Kidney (tissue), 14 donors: ENCODE results near the gene MPHOSPH8. TPM values are rescaled to one million over a fixed set of nuclear protein-coding genes. Genes with fewer than 3 reads are reported as not detected.

Experiments used
- DNase-seq, 5 donors: peaks; one replicate each; pipeline ENCODE4 v3.0.0-alpha.2; 2013 to 2020
- FAIRE-seq: peaks from 2 replicates; lab custom pipeline; 2012; peaks lifted over from hg19 to GRCh38; lab: Jason Lieb, UNC
- H3K27ac ChIP-seq, 2 donors: one replicate each; pipeline ENCODE4 v1.7.0; 2013; ENCODE audit warnings: low read depth in 2 of 2, low read length in 2 of 2, inconsistent platforms in 1 of 2
- H3K27me3 ChIP-seq: one replicate; pipeline ENCODE4 v1.7.1; 2013; ENCODE audit warnings: low read length, inconsistent platforms; ENCODE audit not compliant: control insufficient read depth, insufficient read depth
- H3K36me3 ChIP-seq, 3 donors: one replicate each; pipeline versions ENCODE4 v1.7.0 to v1.7.1; 2013; ENCODE audit warnings: low read length in 3 of 3, control low read depth in 1 of 3, inconsistent platforms in 1 of 3; ENCODE audit not compliant: insufficient read depth in 3 of 3, control insufficient read depth in 2 of 3
- H3K4me1 ChIP-seq, 3 donors: one replicate each; pipeline versions ENCODE4 v1.7.0 to v1.7.1; 2013; ENCODE audit warnings: low read length in 3 of 3, inconsistent platforms in 1 of 3, low read depth in 1 of 3; ENCODE audit not compliant: control insufficient read depth in 2 of 3, insufficient read depth in 2 of 3
- H3K4me3 ChIP-seq, 3 donors: one replicate each; pipeline versions ENCODE4 v1.7.0 to v1.8.1; 2013; ENCODE audit warnings: low read length in 3 of 3, control low read depth in 1 of 3, inconsistent platforms in 1 of 3
- H3K9ac ChIP-seq, 3 donors: one replicate each; pipeline versions ENCODE4 v1.7.0 to v1.7.1; 2013; ENCODE audit warnings: low read length in 3 of 3, control low read depth in 1 of 3, inconsistent platforms in 1 of 3
- H3K9me3 ChIP-seq, 3 donors: one replicate each; pipeline versions ENCODE4 v1.7.0 to v1.7.1; 2013; ENCODE audit warnings: low read length in 3 of 3, control low read depth in 1 of 3, inconsistent platforms in 1 of 3; ENCODE audit not compliant: control insufficient read depth in 2 of 3, insufficient read depth in 1 of 3
- CTCF ChIP-seq: IDR thresholded peaks from 3 replicates; pipeline ENCODE4 v1.5.1; 2012; ENCODE audit warnings: mild to moderate bottlenecking, moderate library complexity, borderline replicate concordance; ENCODE audit not compliant: insufficient read depth; ENCODE audit errors: extremely low read depth
- intact Hi-C: fragments of 100-400 bp; cut with DNase I; formaldehyde crosslinking; loops from one replicate; pipeline ENCODE4 v1.11.1; 2022
- polyA plus RNA-seq: library from polyadenylated mRNA; stranded (reverse); fragments of 350-450 nt; fragmentation: Illumina TruSeq; extraction: RNeasy Lipid Tissue Mini Kit (QIAGEN cat#74804); gene quantifications from one replicate; pipeline ENCODE4 v1.2.3, GENCODE V29; 2014; ENCODE audit warnings: low read depth, low replicate concordance; ENCODE audit not compliant: insufficient read depth
- total RNA-seq: library from RNA; stranded (reverse); fragmentation: NEBNext Ultra II Directional; extraction: Animal tissue kit (Norgen Biotek cat#: 25700); gene quantifications from one replicate; pipeline ENCODE4 v1.2.1, GENCODE V29; 2021
- donor health status: control.
- donor health status: control.
- donor health status: control.
- donor health status: control.
- donor health status: control.
- donor health status: DM: yes; HTN: yes; CAD: no.
- donor health status: Normal renal cell carcinoma (clear cell type).

The MPHOSPH8 gene
- total and polyA plus RNA-seq, 2 donors from 2014 or later = 23.1 to 35.6 TPM

GRCh38 chr13:19645000-19645399 lies 11.5 kb downstream of the MPHOSPH8 start:
- no peak overlapping the region for H3K4me3 ChIP-seq
- no peak for TF ChIP-seq CTCF
- FAIRE-seq (no peak), DNase-seq (no peak)
- H3K27me3 ChIP-seq = no peaks in the 10 kb centered on the region
- H3K4me1 ChIP-seq = no peaks in the 10 kb centered on the region
- intact Hi-C loops = no loop called here
- H3K9ac ChIP-seq = no peak overlapping the region
- H3K9me3 ChIP-seq = no peaks in the 10 kb centered on the region
- peaks cover 8 to 24% (median 10%) of the 10 kb centered on the region in 3 donors for H3K36me3 ChIP-seq
- H3K27ac ChIP-seq = no peak overlapping the region

DNA sequence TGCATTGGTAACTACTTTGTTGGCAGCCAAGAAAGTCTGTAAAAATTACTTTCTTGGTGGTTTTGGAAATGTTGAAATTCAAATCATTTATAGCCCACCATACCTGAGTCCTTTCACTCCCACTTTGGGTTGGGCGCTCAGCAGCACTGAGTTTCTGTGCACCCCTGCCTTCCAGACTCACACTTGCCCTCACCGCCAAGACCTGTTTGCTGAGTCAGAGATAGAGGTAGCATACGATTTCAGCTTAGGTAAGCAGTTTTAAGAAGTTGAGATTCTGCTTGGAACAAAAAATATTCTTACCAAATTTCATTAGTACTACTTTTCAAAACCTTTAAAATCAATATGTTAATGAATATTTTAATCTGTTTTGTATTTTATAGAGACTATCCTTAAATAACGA lies 12.6 kb downstream of the MPHOSPH8 start:
- FAIRE-seq = no peak
- peaks cover 8 to 33% (median 16%) of the 10 kb centered on the region in 3 donors for H3K36me3 ChIP-seq
- no peak for TF ChIP-seq CTCF
- H3K4me3 ChIP-seq = no peak overlapping the region
- H3K4me1 ChIP-seq = no peaks in the 10 kb centered on the region
- H3K9ac ChIP-seq = no peak overlapping the region
- no peak overlapping the region for H3K27ac ChIP-seq
- no peaks in the 10 kb centered on the region for H3K9me3 ChIP-seq
- no peak for DNase-seq
- intact Hi-C loops = no loop called here
- H3K27me3 ChIP-seq = no peaks in the 10 kb centered on the region

- Histone ChIP-seq H3K9me3 (no peaks in the 10 kb centered on the region), H3K27me3 (no peaks in the 10 kb centered on the region)
- no peak for FAIRE-seq
Measured at GRCh38 chr13:19650742-19651141, 17.3 kb downstream of the MPHOSPH8 start.

More at GRCh38 chr13:19650742-19651141, 17.3 kb downstream of the MPHOSPH8 start:
- Histone ChIP-seq H3K9ac (no peak overlapping the region), H3K4me3 (no peak overlapping the region), H3K36me3 (peaks cover 2 to 24% (median 11%) of the 10 kb centered on the region in 3 donors), H3K4me1 (no peaks in the 10 kb centered on the region), H3K27ac (no peak overlapping the region)
- intact Hi-C loops = no loop called here
- no peak for TF ChIP-seq CTCF
- no peak for DNase-seq
